HG03558 (cell line): Measurements from ENCODE around the gene STYXL1.

ENCODE experiments used
- ATAC-seq: cut with Tn5 transposase; IDR thresholded peaks from one replicate; pipeline ENCODE4 v1.9.1; 2021; ENCODE audit warnings: moderate number of reproducible peaks; ENCODE audit not compliant: unreplicated experiment; ENCODE audit errors: extremely low read depth

The STYXL1 gene

GRCh38 chr7:75995996-75996395, 51.8 kb downstream of the STYXL1 start:
- ATAC-seq: no peak

- ATAC-seq: no peak
These were observed 52.7 kb downstream of the STYXL1 start for GRCh38 chr7:75995052-75995471.

- ATAC-seq: peak; percentile 71
These were observed 53.3 kb downstream of the STYXL1 start, which contains the start of gene TMEM120A for GRCh38 chr7:75994388-75995051. TMEM120A (minus strand) TSS chr7:75994595; CDS start chr7:75994570, 25 bp downstream.

- ATAC-seq: no peak
These were observed 54.0 kb downstream of the STYXL1 start for GRCh38 chr7:75993689-75994387.

- no peak for ATAC-seq
These were observed 55.6 kb downstream of the STYXL1 start for GRCh38 chr7:75992083-75992755.

- ATAC-seq: no peak
These were observed 56.2 kb downstream of the STYXL1 start for GRCh38 chr7:75991531-75992082.

- ATAC-seq: no peak
These were observed 58.1 kb downstream of the STYXL1 start for GRCh38 chr7:75989500-75990388.

- ATAC-seq: no peak
These were observed 59.0 kb downstream of the STYXL1 start for GRCh38 chr7:75988568-75989499.

- no peak for ATAC-seq
These were observed 59.8 kb downstream of the STYXL1 start for GRCh38 chr7:75987805-75988567.

- ATAC-seq: no peak
These were observed 60.6 kb downstream of the STYXL1 start for GRCh38 chr7:75987026-75987804.

GRCh38 chr7:75986147-75986781, 61.5 kb downstream of the STYXL1 start:
- ATAC-seq: no peak

GRCh38 chr7:75985518-75986146, 62.2 kb downstream of the STYXL1 start:
- no peak for ATAC-seq

GRCh38 chr7:75985009-75985517, 62.7 kb downstream of the STYXL1 start:
- ATAC-seq: no peak

GRCh38 chr7:75984130-75985008, 63.4 kb downstream of the STYXL1 start:
- ATAC-seq: no peak

- ATAC-seq: no peak
These were observed 64.2 kb downstream of the STYXL1 start for GRCh38 chr7:75983471-75984129.
